ENCODE measurements around the gene DHFR2.

DNA sequence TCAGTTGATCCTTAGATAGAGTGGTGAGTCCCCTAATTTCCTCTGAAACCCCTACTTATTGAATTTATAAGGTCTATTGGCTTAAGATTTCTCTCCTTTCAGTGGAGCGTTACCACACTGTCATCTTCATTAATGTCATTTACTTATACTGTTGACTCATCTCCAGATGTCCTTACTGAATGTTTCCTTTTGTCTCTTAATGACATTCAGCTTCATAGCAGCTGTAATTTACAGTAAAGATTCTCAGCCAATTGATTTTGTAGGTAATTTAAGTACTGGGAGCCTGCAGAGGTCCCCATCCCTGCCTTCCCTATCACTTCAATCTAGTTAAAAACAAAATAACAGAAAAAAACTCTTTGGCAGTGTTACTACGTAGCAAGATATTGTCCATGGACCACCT is 53.1 kb downstream of the DHFR2 start:
- TF ChIP-seq CTCF (IDR thresholded peaks at IDR 0.05; ENCODE audit: low read depth, low read length) (no peak), EZH2phosphoT487 (IDR thresholded peaks at IDR 0.05; ENCODE audit: low read depth) (no peak)

All from OCI-LY3 (cell line).